Smooth muscle cell (in vitro differentiated cells): ENCODE data around the gene OPCML. TPM values are rescaled to one million over a fixed set of nuclear protein-coding genes. Genes with fewer than 3 reads are reported as not detected.

Source experiments
- DNase-seq: peaks from one replicate; lab custom pipeline; 2025; ENCODE audit not compliant: unreplicated experiment; lab: John Stamatoyannopoulos, UW
- H2AFZ ChIP-seq: fragments of 200-600 bp; sonication (generic); 2 replicates; pipeline ENCODE4 v1.6.0; 2016; ENCODE audit warnings: antibody characterized with exemption, low read depth, mild to moderate bottlenecking
- H3F3A ChIP-seq: fragments of 200-600 bp; sonication (generic); 2 replicates; pipeline ENCODE4 v1.6.0; 2017; ENCODE audit warnings: antibody characterized with exemption, low read depth
- H3K27ac ChIP-seq: fragments of 200-600 bp; sonication (generic); 2 replicates; pipeline ENCODE4 v1.5.1; 2016; ENCODE audit warnings: low read depth, mild to moderate bottlenecking
- H3K27me3 ChIP-seq: fragments of 200-600 bp; sonication (generic); 2 replicates; pipeline ENCODE4 v1.6.1; 2016; ENCODE audit warnings: low read depth, mild to moderate bottlenecking
- H3K36me3 ChIP-seq: fragments of 200-600 bp; sonication (generic); 2 replicates; pipeline ENCODE4 v1.5.1; 2016; ENCODE audit warnings: low read depth
- H3K4me1 ChIP-seq: fragments of 200-600 bp; sonication (generic); 2 replicates; pipeline ENCODE4 v1.5.1; 2016; ENCODE audit warnings: low read depth
- H3K4me2 ChIP-seq: fragments of 200-600 bp; sonication (generic); 2 replicates; pipeline ENCODE4 v1.6.0; 2016; ENCODE audit warnings: mild to moderate bottlenecking
- H3K4me3 ChIP-seq: fragments of 200-600 bp; sonication (generic); 2 replicates; pipeline ENCODE4 v1.5.1; 2016; ENCODE audit warnings: mild to moderate bottlenecking
- H3K79me2 ChIP-seq: fragments of 200-600 bp; sonication (generic); 2 replicates; pipeline ENCODE4 v1.6.0; 2016; ENCODE audit warnings: low read depth, mild to moderate bottlenecking
- H3K9ac ChIP-seq: fragments of 200-600 bp; sonication (generic); 2 replicates; pipeline ENCODE4 v1.6.0; 2016; ENCODE audit warnings: low read depth
- H3K9me3 ChIP-seq: fragments of 200-600 bp; sonication (generic); replicated peaks from 2 replicates; pipeline ENCODE4 v1.5.1; 2016; ENCODE audit warnings: low read depth
- H4K20me1 ChIP-seq: fragments of 200-600 bp; sonication (generic); 2 replicates; pipeline ENCODE4 v1.6.0; 2016; ENCODE audit warnings: low read depth
- CTCF ChIP-seq: fragments of 200-600 bp; sonication (generic); IDR thresholded peaks from 2 replicates; pipeline ENCODE4 v1.5.1; 2017; ENCODE audit warnings: borderline replicate concordance, mild to moderate bottlenecking, antibody characterized with exemption; ENCODE audit not compliant: insufficient read depth, poor library complexity, severe bottlenecking
- WGBS: methylation state at CpG from one replicate; pipeline ENCODE4 v1.1.7; 2016; ENCODE audit warnings: low lambda C conversion rate; 5-methylcytosine and 5-hydroxymethylcytosine counted together
- polyA plus RNA-seq: library from polyadenylated mRNA; unstranded; fragments of >200 nt; fragmentation: Nextera tagmentation; extraction: Ambion mirVana; gene quantifications from 2 replicates; pipeline ENCODE4 v1.2.1, GENCODE V29; 2016
- total RNA-seq: library from RNA; depleted of rRNA; stranded (reverse); fragments of >200 nt; gene quantifications from 2 replicates; pipeline ENCODE4 v1.2.3, GENCODE V29; 2014

Gene OPCML
- total and polyA plus RNA-seq, 2 experiments from 2014 or later, result 0.42 to 0.58 TPM

- Histone ChIP-seq H3K4me2 (peak overlapping the region; percentile 82), H3K4me3 (peak overlapping the region; percentile 39), H3K4me1 (peaks cover 5% of the 10 kb centered on the region), H3K36me3 (no peaks in the 10 kb centered on the region), H3K9me3 (no peaks in the 10 kb centered on the region), H4K20me1 (no peaks in the 10 kb centered on the region), H3K27ac (no peak overlapping the region), H2AFZ (peak overlapping the region; percentile 88), H3K79me2 (no peaks in the 10 kb centered on the region), H3K9ac (no peak overlapping the region), H3K27me3 (peaks cover 25% of the 10 kb centered on the region), H3F3A (no peaks in the 10 kb centered on the region)
- DNase-seq, result no peak
- no peak for TF ChIP-seq CTCF
- 29% methylated on average over 29 of the region's 29 CpGs for WGBS
These were observed 739.8 kb downstream of the OPCML start for GRCh38 chr11:132792341-132793140.

GRCh38 chr11:132790971-132791370 is 741.3 kb downstream of the OPCML start:
- no peaks in the 10 kb centered on the region for H3F3A ChIP-seq
- H3K79me2 ChIP-seq, result no peaks in the 10 kb centered on the region
- H3K4me3 ChIP-seq, result no peak overlapping the region
- H3K9me3 ChIP-seq, result no peaks in the 10 kb centered on the region
- no peak overlapping the region for H3K4me2 ChIP-seq
- H3K27me3 ChIP-seq, result peaks cover 25% of the 10 kb centered on the region
- WGBS, result 91% methylated on average over 7 of the region's 7 CpGs
- no peak overlapping the region for H3K27ac ChIP-seq
- no peaks in the 10 kb centered on the region for H3K36me3 ChIP-seq
- no peak overlapping the region for H2AFZ ChIP-seq
- H4K20me1 ChIP-seq, result no peaks in the 10 kb centered on the region
- DNase-seq, result no peak
- peaks cover 5% of the 10 kb centered on the region for H3K4me1 ChIP-seq
- no peak for TF ChIP-seq CTCF
- no peak overlapping the region for H3K9ac ChIP-seq

- no peak for TF ChIP-seq CTCF
- WGBS, result 92% methylated on average over 5 of the region's 5 CpGs
These were observed 741.8 kb downstream of the OPCML start for GRCh38 chr11:132790466-132790865.

More at GRCh38 chr11:132790466-132790865, 741.8 kb downstream of the OPCML start:
- H3K4me2 ChIP-seq, result no peak overlapping the region
- no peaks in the 10 kb centered on the region for H3K79me2 ChIP-seq
- DNase-seq, result no peak
- H4K20me1 ChIP-seq, result no peaks in the 10 kb centered on the region
- H2AFZ ChIP-seq, result no peak overlapping the region
- H3K9ac ChIP-seq, result no peak overlapping the region
- no peak overlapping the region for H3K27ac ChIP-seq
- peaks cover 5% of the 10 kb centered on the region for H3K4me1 ChIP-seq
- H3F3A ChIP-seq, result no peaks in the 10 kb centered on the region
- H3K27me3 ChIP-seq, result peaks cover 25% of the 10 kb centered on the region
- H3K4me3 ChIP-seq, result no peak overlapping the region
- H3K9me3 ChIP-seq, result no peaks in the 10 kb centered on the region
- no peaks in the 10 kb centered on the region for H3K36me3 ChIP-seq
